WTC11 (cell line): ENCODE measurements around the gene LIN7B.
A peak's percentile ranks its signal among the peaks of the same experiment; 100 is the strongest.

Experiments
- CBFB ChIP-seq: sonication (generic); formaldehyde crosslinking; IDR thresholded peaks from 2 replicates; pipeline ENCODE4 v1.8.1; 2022; ENCODE audit warnings: mild to moderate bottlenecking, low read depth, missing genetic modification reagents
- ESRRA ChIP-seq: sonication (generic); formaldehyde crosslinking; IDR thresholded peaks from 2 replicates; pipeline ENCODE4 v1.8.1; 2022; ENCODE audit warnings: mild to moderate bottlenecking, missing genetic modification reagents, borderline replicate concordance
- JUN ChIP-seq: sonication (generic); formaldehyde crosslinking; IDR thresholded peaks from 2 replicates; pipeline ENCODE4 v1.8.0; 2023; ENCODE audit warnings: mild to moderate bottlenecking, missing genetic modification reagents
- RELA ChIP-seq: sonication (generic); formaldehyde crosslinking; IDR thresholded peaks from 2 replicates; pipeline ENCODE4 v1.8.1; 2022; ENCODE audit warnings: missing genetic modification reagents, mild to moderate bottlenecking, borderline replicate concordance
- SP1 ChIP-seq: sonication (generic); formaldehyde crosslinking; conservative IDR thresholded peaks from 2 replicates; pipeline ENCODE4 v1.8.1; 2022; ENCODE audit warnings: missing genetic modification reagents
- ZBTB21 ChIP-seq: sonication (generic); formaldehyde crosslinking; IDR thresholded peaks from 2 replicates; pipeline ENCODE4 v1.8.1; 2023; ENCODE audit warnings: mild to moderate bottlenecking, missing genetic modification reagents, borderline replicate concordance
- TF ChIP-seq, protein P1 (sequence below): fragments of 200-600 bp; IDR thresholded peaks from 2 replicates; pipeline ENCODE4 v1.8.0; 2022; ENCODE audit warnings: antibody characterized with exemption
- TF ChIP-seq, protein P2 (sequence below): sonication (generic); formaldehyde crosslinking; IDR thresholded peaks from 2 replicates; pipeline ENCODE4 v1.8.0; 2022; ENCODE audit warnings: mild to moderate bottlenecking, missing genetic modification reagents
- TF ChIP-seq, protein P3 (sequence below): sonication (generic); formaldehyde crosslinking; conservative IDR thresholded peaks from 2 replicates; pipeline ENCODE4 v1.8.1; 2022; ENCODE audit warnings: mild to moderate bottlenecking, missing genetic modification reagents
- TF ChIP-seq, protein P4 (sequence below): sonication (generic); formaldehyde crosslinking; IDR thresholded peaks from 2 replicates; pipeline ENCODE4 v1.8.1; 2023; ENCODE audit warnings: mild to moderate bottlenecking, missing genetic modification reagents, moderate library complexity
- TF ChIP-seq, protein P5 (sequence below): sonication (generic); formaldehyde crosslinking; IDR thresholded peaks from 2 replicates; pipeline ENCODE4 v1.8.0; 2022; ENCODE audit warnings: mild to moderate bottlenecking, missing genetic modification reagents
- TF ChIP-seq, protein P6 (sequence below): sonication (generic); formaldehyde crosslinking; IDR thresholded peaks from 2 replicates; pipeline ENCODE4 v1.8.0; 2023; ENCODE audit warnings: missing genetic modification reagents

DNA sequence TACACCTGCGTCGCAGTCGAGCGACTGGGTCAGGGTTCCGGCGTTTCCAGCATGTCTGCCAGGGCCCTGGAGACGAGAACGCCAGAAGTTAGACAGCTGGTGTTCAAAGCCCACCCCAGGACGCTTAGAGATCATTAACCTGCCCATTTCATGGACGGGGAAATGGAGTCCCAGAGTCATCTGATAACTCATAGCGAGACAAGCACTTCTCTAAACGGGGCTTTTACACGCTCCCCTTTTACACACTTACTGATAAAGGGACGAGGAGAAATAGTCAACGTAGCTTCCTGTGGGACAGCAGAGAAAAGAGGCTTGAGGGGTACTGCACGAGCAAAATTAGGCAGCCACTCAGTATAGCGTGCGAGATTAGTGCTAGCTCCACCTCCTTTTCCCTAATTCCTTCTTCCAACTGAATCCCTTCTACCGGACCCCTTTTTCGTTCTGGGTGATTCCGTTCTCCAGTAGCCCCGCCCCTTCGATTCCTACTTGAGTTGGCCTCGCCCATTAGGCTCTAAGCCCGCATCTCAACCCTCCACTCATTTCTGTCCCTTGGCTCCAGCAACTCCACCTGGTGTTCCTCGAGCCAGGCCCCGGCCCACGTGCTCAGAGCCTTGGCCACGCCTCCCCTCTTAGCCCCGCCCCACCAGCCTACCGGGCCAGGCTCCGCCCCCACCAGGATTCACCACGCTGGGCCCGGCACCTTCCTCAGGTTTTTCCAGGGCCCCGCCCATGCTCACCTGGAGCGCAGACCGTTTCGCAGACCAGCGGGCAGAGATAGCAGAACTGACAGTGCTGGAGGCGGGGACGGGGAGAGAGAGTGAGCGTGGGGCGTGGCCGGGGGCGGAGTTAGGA is 37.3 kb downstream of the LIN7B start:
- TF ChIP-seq, protein P1, sequence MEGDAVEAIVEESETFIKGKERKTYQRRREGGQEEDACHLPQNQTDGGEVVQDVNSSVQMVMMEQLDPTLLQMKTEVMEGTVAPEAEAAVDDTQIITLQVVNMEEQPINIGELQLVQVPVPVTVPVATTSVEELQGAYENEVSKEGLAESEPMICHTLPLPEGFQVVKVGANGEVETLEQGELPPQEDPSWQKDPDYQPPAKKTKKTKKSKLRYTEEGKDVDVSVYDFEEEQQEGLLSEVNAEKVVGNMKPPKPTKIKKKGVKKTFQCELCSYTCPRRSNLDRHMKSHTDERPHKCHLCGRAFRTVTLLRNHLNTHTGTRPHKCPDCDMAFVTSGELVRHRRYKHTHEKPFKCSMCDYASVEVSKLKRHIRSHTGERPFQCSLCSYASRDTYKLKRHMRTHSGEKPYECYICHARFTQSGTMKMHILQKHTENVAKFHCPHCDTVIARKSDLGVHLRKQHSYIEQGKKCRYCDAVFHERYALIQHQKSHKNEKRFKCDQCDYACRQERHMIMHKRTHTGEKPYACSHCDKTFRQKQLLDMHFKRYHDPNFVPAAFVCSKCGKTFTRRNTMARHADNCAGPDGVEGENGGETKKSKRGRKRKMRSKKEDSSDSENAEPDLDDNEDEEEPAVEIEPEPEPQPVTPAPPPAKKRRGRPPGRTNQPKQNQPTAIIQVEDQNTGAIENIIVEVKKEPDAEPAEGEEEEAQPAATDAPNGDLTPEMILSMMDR = no peak
- TF ChIP-seq, protein P2, sequence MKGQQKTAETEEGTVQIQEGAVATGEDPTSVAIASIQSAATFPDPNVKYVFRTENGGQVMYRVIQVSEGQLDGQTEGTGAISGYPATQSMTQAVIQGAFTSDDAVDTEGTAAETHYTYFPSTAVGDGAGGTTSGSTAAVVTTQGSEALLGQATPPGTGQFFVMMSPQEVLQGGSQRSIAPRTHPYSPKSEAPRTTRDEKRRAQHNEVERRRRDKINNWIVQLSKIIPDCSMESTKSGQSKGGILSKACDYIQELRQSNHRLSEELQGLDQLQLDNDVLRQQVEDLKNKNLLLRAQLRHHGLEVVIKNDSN (CRISPR knock-in tag) = peak; percentile 89
- no peak for TF ChIP-seq CBFB (CRISPR knock-in tag)
- TF ChIP-seq, protein P3, sequence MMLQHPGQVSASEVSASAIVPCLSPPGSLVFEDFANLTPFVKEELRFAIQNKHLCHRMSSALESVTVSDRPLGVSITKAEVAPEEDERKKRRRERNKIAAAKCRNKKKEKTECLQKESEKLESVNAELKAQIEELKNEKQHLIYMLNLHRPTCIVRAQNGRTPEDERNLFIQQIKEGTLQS (CRISPR knock-in tag) = no peak
- TF ChIP-seq JUN (CRISPR knock-in tag) = no peak
- TF ChIP-seq, protein P4, sequence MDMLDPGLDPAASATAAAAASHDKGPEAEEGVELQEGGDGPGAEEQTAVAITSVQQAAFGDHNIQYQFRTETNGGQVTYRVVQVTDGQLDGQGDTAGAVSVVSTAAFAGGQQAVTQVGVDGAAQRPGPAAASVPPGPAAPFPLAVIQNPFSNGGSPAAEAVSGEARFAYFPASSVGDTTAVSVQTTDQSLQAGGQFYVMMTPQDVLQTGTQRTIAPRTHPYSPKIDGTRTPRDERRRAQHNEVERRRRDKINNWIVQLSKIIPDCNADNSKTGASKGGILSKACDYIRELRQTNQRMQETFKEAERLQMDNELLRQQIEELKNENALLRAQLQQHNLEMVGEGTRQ (CRISPR knock-in tag) = peak; percentile 87
- no peak for TF ChIP-seq ZBTB21 (CRISPR knock-in tag)
- peak; percentile 98 for TF ChIP-seq SP1
- TF ChIP-seq, protein P5, sequence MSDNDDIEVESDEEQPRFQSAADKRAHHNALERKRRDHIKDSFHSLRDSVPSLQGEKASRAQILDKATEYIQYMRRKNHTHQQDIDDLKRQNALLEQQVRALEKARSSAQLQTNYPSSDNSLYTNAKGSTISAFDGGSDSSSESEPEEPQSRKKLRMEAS (CRISPR knock-in tag) = peak; percentile 97
- TF ChIP-seq, protein P6, sequence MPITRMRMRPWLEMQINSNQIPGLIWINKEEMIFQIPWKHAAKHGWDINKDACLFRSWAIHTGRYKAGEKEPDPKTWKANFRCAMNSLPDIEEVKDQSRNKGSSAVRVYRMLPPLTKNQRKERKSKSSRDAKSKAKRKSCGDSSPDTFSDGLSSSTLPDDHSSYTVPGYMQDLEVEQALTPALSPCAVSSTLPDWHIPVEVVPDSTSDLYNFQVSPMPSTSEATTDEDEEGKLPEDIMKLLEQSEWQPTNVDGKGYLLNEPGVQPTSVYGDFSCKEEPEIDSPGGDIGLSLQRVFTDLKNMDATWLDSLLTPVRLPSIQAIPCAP (CRISPR knock-in tag) = no peak
- no peak for TF ChIP-seq ESRRA (CRISPR knock-in tag)
- no peak for TF ChIP-seq RELA (CRISPR knock-in tag)
